ENCODE measurements around the gene GPA33.
"Not testable (repeated sequence)": the region's sequence is repeated elsewhere in the genome, so short reads cannot be mapped to it uniquely, and the experiment has no call there.

The GPA33 gene

GRCh38 chr1:167056529-167057231 lies 33.5 kb downstream of the GPA33 start:
- DNase-seq (ENCODE audit: low read depth in 2 of 2): no peak

GRCh38 chr1:167054946-167055630 lies 35.1 kb downstream of the GPA33 start:
- no peak for DNase-seq (ENCODE audit: low read depth in 2 of 2)

DNA sequence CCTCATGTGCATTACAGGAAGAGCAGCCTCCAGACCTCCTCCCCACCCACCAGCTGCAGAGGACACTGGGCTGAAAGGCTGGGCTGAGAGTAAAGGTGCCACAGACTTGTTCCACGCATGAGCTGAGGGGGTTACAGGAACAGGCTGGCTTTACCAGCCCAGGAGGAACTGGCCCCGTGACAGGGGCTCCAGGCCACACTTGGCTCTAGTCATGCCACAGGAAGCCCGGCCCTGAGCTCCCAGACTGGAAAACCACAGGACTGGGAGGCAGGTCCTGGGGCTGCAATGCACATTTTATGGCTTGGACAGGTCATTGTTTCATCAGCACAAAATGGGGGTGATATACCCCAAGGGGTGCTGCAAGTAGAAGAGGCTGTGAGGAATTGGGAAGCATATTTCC lies 35.6 kb downstream of the GPA33 start:
- no peak for DNase-seq (ENCODE audit: low read depth in 2 of 2)

- DNase-seq (ENCODE audit: low read depth in 2 of 2): no peak
Measured at GRCh38 chr1:167052389-167052788, 37.8 kb downstream of the GPA33 start.

- no peak for DNase-seq (ENCODE audit: low read depth in 2 of 2)
Measured at GRCh38 chr1:167051907-167052306, 38.3 kb downstream of the GPA33 start.

- peak; percentile 57 to 62 for DNase-seq (ENCODE audit: low read depth in 2 of 2)
Measured at GRCh38 chr1:167043752-167044488, 46.3 kb downstream of the GPA33 start.

GRCh38 chr1:167033646-167034045 lies 56.5 kb downstream of the GPA33 start:
- no peak for DNase-seq (ENCODE audit: low read depth in 2 of 2)

DNA sequence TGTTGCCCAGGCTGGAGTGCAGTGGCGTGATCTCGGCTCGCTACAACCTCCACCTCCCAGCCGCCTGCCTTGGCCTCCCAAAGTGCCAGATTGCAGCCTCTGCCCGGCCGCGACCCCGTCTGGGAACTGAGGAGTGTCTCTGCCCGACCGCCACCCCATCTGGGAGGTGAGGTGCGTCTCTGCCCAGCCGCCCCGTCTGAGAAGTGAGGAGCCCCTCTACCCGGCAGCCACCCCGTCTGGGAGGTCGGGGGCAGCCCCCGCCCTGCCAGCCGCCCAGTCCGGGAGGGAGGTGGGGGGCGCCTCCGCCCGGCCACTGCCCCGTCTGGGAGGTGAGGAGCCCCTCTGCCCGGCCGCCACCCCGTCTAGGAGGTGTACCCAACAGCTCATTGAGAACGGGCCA lies 60.6 kb downstream of the GPA33 start:
- not testable (repeated sequence) for DNase-seq (ENCODE audit: low read depth in 2 of 2)

DNA sequence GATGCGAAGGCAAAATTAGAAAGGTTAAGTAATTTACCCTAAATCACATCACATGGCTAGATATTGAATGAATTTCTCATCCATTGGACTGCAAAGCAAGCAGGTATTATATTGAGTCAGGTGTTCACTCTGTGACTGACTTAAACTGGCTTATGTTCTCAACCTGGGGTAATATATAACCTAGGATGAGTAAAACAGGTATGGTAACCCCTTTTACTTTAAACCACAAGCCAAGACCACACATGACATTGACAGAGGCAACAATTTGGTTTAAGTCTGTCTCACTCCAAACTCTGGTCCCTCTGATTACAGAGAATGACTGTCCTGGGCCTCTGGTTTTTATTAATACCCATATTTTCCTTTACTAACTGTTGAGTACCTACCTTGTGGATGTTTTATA lies 67.8 kb downstream of the GPA33 start:
- no peak for DNase-seq (ENCODE audit: low read depth in 2 of 2)

- DNase-seq (ENCODE audit: low read depth in 2 of 2): no peak
Measured at GRCh38 chr1:167016100-167016750, 74.0 kb downstream of the GPA33 start.

DNA sequence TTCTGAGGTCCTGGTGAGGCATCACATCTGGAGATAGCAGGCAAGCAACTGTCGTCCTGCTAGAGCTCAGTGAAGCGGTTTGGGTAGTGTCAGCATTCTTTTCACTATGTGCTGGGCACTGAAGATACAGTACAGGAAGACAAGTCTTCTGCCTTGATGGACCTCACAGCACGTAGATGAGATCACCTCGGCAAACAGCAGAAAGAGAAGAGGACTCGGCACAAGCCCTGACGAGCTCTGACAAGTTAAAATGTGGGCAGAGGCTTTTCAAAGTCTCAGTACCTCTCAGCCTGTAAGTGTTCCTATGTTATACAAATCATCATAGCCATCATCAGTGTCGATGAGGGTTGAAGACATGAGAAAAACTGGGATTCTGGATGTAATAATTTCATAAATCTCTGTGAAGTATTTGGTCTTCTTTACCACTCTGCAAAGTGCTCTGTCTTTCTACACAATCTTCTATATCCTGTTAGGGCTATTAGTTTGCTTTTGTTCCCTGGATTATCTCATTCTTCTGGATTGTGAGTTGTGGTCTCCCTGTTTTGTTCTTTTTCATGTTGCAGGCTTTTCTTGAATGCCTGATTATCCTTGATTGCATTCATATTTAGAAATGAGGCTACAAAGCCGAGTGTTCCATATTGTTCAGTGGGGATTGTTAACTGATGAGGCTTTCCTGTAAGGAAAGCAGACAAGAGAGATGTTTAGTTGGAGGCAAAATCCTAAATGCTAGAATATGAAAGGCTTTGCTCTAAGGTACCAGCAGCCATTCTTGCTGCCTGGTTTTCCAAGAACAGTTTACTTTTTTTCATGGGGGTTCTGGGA lies 76.9 kb downstream of the GPA33 start:
- no peak for DNase-seq (ENCODE audit: low read depth in 2 of 2)

GRCh38 chr1:167012570-167012969 lies 77.6 kb downstream of the GPA33 start:
- no peak for DNase-seq (ENCODE audit: low read depth in 2 of 2)

DNA sequence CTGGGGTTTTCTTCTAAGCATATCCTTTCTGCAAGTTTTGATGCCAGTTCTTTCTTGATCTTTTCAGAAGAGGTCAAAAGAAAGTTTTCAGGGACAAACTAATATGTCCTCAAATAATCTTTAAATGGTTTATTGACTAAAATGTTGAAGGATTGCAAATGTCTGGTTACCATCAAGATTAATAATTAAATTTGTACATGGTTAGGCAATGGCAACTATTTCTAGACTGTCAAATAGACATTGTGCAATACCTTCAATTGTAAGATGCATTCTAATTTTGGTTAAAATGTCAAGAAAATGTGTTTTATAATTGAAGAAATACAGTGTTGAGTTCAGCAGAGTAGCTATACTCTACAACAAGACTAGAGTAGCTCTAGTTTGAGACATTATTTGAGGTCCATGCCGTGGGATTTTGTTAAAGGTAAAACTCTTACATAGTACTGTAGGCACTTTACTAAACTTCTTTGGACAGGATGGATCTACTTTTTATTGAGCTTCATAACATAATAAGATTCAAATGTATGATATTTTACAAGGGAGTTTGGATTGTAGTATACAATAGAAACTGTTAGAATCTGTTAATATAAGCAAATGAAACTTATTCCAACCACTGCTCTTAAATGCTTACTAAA lies 78.5 kb downstream of the GPA33 start:
- DNase-seq (ENCODE audit: low read depth in 2 of 2): no peak

- no peak for DNase-seq (ENCODE audit: low read depth in 2 of 2)
Measured at GRCh38 chr1:167003711-167004110, 86.5 kb downstream of the GPA33 start.

Data from stimulated activated CD8-positive, alpha-beta memory T cell treated with anti-CD3 and anti-CD28 coated beads, Interleukin-2, amount 100 ng/mL, for 48 hours (primary cell).